Fibroblast of skin of right biceps (primary cell): ENCODE data around the gene TTPAL.
A peak's percentile ranks its signal among the peaks of the same experiment; 100 is the strongest.
"Not testable (repeated sequence)": the region's sequence is repeated elsewhere in the genome, so short reads cannot be mapped to it uniquely, and the experiment has no call there.

Source experiments
- DNase-seq: peaks from one replicate; pipeline ENCODE4 v3.0.0-alpha.2; 2013

TTPAL gene

DNA sequence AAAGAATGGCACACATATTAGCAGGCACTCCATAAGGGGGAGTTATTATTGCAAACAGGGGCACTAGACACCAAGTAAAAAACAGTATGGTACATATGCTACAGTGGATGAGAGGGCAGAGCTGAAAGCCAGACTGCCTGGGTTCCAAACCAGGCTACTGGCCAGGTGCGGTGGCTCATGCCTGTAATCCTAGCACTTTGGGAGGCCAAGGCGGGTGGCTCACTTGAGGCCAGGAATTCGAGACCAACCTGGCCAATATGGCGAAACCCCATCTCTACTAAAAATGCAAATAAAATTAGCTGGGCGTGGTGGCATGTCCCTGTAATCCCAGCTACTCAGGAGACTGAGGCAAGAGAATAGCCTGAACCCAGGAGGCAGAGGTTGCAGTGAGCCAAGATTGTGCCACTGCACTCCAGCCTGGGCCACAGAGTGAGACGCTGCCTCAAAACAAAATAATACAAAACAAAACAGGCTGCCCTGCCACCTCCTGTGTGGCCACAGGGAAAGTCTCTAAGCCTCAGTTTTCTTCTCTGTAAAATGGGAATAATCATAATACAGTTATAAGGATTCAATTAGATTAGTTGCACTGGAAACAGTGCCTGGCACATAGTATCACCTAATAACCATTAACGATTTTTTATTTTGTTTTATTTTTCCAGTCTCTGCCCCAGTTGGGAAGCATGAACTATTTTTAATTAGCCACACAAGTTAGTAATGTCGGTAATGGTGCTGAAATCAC, 7.5 kb upstream of the TTPAL start:
- DNase-seq, result no peak

- DNase-seq, result no peak
These were observed 5.3 kb upstream of the TTPAL start for GRCh38 chr20:44470327-44470726.

DNA sequence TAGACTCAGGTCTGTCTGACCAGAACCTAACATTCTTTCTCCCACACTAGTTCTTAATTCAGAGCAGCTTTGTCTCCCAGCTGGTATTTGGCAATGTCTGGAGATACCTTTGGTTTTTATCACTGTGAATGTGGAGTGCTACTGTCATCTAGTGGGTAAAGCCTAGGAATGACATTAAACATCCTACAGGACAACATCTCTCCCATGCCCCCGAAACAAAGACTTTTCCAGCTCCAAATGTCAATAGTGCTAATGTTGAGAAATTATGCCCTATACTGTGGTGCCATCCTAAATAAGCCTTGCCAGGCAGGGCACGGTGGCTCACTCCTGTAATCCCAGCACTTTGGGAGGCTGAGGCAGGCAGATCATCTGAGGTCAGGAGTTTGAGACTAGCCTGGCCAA, 4.2 kb upstream of the TTPAL start:
- peak; percentile 60 for DNase-seq

- DNase-seq, result not testable (repeated sequence)
These were observed 3.4 kb upstream of the TTPAL start for GRCh38 chr20:44472283-44472682.

DNA sequence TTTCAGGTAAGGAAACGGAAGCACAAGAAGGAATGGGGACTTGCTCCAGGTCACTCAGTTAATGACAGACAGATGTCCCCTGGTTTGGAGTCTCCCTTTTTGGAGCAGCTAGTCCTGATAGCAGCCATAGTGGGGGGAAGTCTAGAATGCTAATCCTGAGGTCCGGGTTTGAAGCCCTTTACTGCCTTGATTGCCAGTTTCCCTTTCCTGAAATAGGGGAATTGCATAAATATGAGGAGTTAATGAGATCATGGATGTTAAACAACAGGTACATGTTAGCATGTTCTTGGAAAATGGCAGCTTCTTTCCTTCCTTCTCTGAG, 341 bp upstream of the TTPAL start:
- DNase-seq, result no peak

GRCh38 chr20:44477151-44477550, 1.5 kb downstream of the TTPAL start:
- peak; percentile 8 for DNase-seq

GRCh38 chr20:44478206-44478605, 2.5 kb downstream of the TTPAL start:
- no peak for DNase-seq

DNA sequence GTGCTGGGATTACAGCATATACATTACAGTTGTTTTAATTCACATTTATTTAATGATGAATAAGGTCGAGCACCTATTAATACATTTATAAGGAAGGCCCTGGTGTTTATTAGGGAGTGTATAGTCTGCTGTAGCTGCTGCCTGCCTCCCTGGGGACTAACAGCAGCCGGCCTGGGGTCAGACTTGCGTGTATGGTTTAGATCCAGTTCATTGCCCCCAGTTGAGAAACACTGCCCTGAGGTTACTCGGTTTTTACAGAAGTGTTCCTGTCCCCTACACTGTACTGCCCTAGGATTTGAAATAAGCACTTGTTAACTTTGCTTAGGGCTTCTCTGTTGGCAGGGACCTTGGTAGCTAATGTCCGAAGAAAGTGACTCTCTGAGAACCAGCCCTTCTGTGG, 4.0 kb downstream of the TTPAL start:
- no peak for DNase-seq

DNA sequence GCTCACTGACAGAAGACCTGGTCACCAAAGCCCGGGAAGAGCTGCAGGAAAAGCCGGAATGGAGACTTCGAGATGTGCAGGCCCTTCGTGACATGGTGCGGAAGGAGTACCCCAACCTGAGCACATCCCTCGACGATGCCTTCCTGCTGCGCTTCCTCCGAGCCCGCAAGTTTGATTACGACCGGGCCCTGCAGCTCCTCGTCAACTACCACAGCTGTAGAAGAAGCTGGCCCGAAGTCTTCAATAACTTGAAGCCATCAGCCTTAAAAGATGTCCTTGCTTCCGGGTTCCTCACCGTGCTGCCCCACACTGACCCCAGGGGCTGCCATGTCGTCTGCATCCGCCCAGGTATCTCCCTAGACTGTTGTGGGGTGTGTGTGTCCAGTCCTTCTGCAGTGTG, 4.4 kb downstream of the TTPAL start:
- no peak for DNase-seq

GRCh38 chr20:44481719-44482416, 6.2 kb downstream of the TTPAL start:
- DNase-seq, result no peak

DNA sequence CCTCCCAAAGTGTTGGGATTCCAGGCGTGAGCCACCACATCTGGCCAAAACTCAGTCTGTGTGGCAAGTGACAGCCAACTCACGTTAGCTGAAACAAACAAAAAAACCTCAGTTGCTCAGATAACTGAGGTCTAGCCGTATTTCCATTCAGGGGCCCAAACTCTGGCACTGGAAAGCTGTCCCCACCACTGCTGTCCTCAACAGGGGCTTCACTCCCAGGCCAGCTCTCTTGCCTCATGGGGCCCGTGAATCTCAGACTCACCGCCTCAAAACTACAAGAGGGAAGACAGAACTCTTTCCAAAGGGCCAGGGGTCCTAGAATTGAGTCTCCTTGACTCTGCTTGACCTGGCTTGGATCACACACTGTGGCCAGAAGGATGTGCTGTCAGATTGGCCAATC, 7.4 kb downstream of the TTPAL start:
- DNase-seq, result no peak

DNA sequence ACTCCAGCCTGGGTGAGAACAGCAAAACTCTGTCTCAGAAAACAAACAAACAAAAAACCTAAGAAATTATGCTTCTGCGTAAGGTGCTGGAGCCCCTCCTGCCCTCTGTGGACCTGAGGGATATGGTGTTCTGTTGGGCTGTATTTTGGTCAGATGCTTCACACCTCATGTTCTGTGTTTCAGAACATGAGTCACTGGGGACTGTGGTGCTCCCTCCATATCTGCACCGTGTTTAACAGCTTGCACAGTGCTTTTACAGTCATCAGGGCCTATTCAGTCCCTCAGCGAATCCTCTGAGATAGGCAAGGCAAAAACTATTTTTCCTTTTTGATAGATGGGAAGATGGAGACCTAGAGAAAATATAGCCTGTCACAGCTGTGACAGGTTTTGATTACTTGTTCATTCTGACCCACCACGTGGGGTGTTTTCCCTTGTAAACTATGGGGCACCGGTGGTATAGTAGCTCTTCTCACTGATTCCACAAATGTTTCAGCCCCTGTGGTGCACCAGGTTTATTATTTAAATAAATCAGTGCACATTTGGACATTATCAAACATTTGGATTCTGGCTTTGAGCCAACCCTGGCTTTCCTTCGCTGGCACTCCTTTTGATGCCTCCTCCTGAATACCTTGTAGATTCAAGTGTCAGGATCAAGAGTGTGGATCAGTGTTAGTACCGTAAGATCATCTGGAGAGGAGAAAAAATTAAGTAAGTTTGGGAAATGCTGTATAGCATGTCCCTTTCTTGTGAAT, 9.6 kb downstream of the TTPAL start:
- DNase-seq, result no peak

DNA sequence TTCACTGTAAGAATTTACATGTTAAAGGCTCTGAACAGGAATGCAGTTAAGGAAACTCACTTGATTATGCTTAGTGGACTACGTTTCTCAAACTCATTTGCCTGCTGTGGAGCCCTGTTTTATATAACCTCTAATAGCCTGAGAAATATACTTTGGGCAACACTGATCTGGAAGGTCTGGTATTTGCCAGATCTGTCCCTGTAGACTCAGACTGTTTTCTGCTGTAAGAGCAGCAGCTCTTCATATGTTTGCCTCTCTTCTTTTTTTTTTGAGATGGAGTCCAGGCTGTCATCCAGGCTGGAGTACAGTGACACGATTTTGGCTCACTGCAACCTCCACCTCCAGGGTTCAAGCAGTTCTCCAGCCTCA, 10.1 kb downstream of the TTPAL start:
- DNase-seq, result no peak

DNA sequence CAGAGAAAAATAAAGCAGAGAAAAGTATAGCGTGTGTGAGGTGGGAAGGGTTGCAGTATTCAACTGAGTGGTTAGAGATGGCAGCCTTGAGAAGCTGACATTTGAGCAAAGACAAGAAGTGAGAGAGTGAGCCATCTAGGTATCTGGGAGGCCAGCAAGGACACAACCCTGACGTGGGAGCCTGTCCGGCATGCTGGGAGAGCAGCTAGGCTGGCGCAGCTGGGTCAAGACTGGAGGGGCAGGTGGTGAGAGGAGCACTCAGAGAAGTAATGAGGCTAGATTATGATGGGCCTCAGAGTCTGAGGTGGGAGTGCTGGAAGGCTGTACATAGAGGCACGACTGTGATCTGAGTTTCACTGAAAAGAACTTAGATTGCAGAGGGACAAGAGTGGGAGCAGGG, 12.9 kb downstream of the TTPAL start:
- DNase-seq, result no peak

DNA sequence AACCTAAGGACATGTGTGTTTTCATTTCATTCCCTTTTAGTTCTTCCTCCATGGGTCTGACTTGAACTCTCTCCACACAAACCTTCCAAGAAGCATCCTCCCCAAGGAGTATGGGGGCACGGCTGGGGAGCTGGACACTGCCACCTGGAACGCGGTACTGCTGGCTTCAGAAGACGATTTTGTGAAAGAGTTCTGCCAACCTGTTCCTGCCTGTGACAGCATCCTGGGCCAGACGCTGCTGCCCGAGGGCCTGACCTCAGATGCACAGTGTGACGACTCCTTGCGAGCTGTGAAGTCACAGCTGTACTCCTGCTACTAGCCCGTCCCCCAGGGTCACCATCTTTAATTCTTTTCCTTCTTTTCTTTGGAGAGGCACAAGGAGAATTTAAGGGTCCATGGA, 13.5 kb downstream of the TTPAL start:
- no peak for DNase-seq

GRCh38 chr20:44489931-44490330, 14.3 kb downstream of the TTPAL start:
- DNase-seq, result no peak

DNA sequence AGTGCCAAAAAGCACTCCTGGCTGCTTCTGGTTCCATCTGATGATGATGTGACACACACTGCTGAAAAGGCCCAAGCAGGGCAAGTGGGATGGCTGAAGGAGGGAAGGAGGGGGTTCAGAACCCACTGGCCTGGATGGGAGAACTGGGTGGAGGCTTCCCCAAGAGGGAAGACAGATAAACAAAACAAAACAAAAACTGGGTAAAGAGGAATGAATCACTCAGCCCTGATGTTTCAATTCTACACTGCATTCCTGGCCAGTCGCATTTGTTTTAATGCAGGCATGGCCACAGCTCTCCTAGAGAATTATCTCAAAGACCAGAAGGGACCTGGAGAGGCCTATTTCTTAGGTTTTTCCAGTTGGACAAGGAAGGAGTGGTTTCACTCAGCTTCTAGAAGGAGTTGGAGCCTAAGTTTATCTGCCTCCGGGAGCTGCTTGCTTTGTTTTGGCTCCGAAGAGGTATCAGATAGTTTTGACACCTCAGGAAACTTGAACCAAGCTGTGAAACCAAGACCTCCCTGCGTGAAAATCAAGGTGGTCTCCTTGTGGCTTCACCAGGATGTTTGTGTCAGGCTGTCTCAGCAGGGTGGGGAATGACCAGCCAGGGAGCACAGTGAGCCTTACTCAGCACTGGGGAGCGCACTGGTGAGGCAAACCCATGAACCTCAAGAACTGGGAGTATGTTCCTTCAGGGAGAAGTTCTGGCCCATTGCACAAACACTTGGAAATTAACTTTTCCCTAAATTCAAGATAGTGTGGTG, 16.1 kb downstream of the TTPAL start:
- peak; percentile 52 for DNase-seq

GRCh38 chr20:44494266-44494665, 18.6 kb downstream of the TTPAL start:
- peak; percentile 74 for DNase-seq

DNA sequence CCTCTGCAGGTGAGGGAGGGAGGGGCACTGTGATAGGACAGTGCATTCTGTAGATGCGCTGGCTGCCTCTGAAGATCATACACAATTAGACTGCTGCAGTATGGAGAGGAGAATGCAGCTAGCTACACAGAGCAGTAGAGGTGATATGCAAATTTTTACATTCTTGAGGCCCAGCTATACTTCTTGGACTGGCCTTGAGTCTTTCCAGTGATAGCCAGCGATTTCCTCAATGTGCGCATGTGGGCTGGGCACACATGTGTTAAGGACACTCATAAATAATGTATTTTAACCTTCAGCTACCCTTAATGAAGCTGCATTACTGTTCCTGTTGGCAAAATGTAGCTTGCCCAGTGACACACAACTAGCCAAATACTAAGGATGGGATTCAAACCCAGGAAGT, 19.0 kb downstream of the TTPAL start:
- no peak for DNase-seq

GRCh38 chr20:44495257-44495656, 19.6 kb downstream of the TTPAL start:
- peak; percentile 71 for DNase-seq

DNA sequence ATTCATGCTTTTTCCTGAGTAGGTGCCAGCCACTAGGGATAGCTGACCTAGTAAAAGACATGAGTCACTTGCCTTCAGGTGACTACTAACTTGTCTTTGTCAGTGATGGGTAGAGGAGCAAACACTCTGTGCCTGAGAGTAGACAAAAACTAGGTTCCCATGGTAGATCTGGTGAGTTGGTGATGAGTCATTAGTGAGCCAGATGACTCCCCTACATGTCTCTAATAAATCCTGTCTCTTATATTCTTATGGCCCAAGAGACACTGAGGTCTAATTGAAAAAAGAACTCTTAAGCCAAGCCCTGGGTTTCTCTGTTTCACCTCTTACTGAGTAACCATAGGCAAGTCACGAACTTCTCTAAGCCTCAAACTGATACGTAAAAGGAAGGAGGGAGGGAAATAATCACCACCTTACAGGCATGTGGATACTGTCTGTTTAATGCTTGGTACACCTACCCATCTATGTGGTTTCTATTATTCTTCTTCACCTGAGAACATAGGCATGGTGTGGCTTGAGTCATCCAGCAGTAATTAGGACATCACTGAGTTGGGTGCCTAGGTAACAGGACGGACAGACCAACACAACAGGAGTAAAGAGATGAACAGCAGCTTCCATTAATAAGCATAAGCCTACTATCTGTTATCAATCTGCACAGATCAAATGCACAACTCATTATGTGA, 20.3 kb downstream of the TTPAL start:
- peak; percentile 98 for DNase-seq

GRCh38 chr20:44496976-44497375, 21.3 kb downstream of the TTPAL start:
- DNase-seq, result peak; percentile 94

- no peak for DNase-seq
These were observed 22.1 kb downstream of the TTPAL start for GRCh38 chr20:44497761-44498160.
